K562 (cell line): ENCODE data around the gene GNAT2. TPM values are rescaled to one million over a fixed set of nuclear protein-coding genes. Genes with fewer than 3 reads are reported as not detected.

ENCODE experiments used
- ATAC-seq: fragments of 200-7000 bp; cut with Tn5 transposase; 3 replicates; pipeline ENCODE4 v1.9.1; 2020; ENCODE audit warnings: moderate library complexity
- BruUV-seq: library from RNA; stranded (reverse); fragments of 400-500 nt; replicated peaks from 2 replicates; lab custom pipeline; 2021; lab: Mats Ljungman, UMichigan
- CTCF ChIA-PET: fragments of 300-600 bp; formaldehyde crosslinking; extraction: SDS; loops from one replicate; lab custom pipeline; 2021; ENCODE audit warnings: low intra/inter-chr PET ratio; lab: Yijun Ruan, JAX
- POLR2A ChIA-PET: fragments of 300-600, 350-650 bp; sonication (Branson Sonifier 250); formaldehyde crosslinking; extraction: SDS; loops from one replicate; lab custom pipeline; 2021; ENCODE audit warnings: antibody characterized with exemption, inconsistent platforms; lab: Yijun Ruan, JAX
- DNase-seq, 4 experiments: peaks; one replicate each; pipeline versions ENCODE4 v3.0.0 to v3.0.0-alpha.2; 2011 to 2018; ENCODE audit warnings: low spot score in 3 of 4, mixed read lengths in 3 of 4; ENCODE audit errors: extremely low read depth in 1 of 4
- FAIRE-seq: peaks from 2 replicates; lab custom pipeline; 2011; peaks lifted over from hg19 to GRCh38; lab: Jason Lieb, UNC
- H2AFZ ChIP-seq: 2 replicates; pipeline ENCODE4 v1.6.0; 2011; ENCODE audit warnings: low read depth, low read length, control low read depth, inconsistent platforms
- H3K27ac ChIP-seq: fragments of 200-600 bp; 3 replicates; pipeline ENCODE4 v1.8.0; 2011; ENCODE audit warnings: low read depth, mild to moderate bottlenecking, control low read depth, inconsistent platforms, low read length, moderate library complexity, mixed read lengths; ENCODE audit errors: extremely low read depth
- H3K27me3 ChIP-seq, 2 experiments: fragments of 300-600 bp in 1 of 2; 2 replicates in 1 of 2; 3 replicates in 1 of 2; pipeline versions ENCODE4 v1.6.0 to v1.8.0; 2011; ENCODE audit warnings: inconsistent platforms in 2 of 2, low read length in 2 of 2, mild to moderate bottlenecking in 1 of 2, mixed read lengths in 1 of 2, moderate library complexity in 1 of 2; ENCODE audit not compliant: control insufficient read depth in 2 of 2, insufficient read depth in 2 of 2
- H3K36me3 ChIP-seq: fragments of 300-600 bp; 3 replicates; pipeline ENCODE4 v1.8.0; 2011; ENCODE audit warnings: mild to moderate bottlenecking, low read length, inconsistent platforms; ENCODE audit not compliant: control insufficient read depth, insufficient read depth
- H3K4me1 ChIP-seq, 2 experiments: fragments of 200-600 bp in 1 of 2; replicated peaks in 1 of 2; 2 replicates in 1 of 2; 3 replicates in 1 of 2; pipeline versions ENCODE4 v1.5.1 to v1.8.0; 2011; ENCODE audit warnings: inconsistent platforms in 2 of 2, low read length in 2 of 2, mild to moderate bottlenecking in 1 of 2, mixed read lengths in 1 of 2, moderate library complexity in 1 of 2; ENCODE audit not compliant: control insufficient read depth in 2 of 2, insufficient read depth in 2 of 2
- H3K4me2 ChIP-seq: 2 replicates; pipeline ENCODE4 v1.6.1; 2011; ENCODE audit warnings: low read length, control low read depth, inconsistent platforms, mixed read lengths; ENCODE audit not compliant: insufficient read depth
- H3K4me3 ChIP-seq: fragments of 200-600 bp; sonication (generic), shearing (Covaris generic); 2 replicates; pipeline ENCODE4 v1.5.1; 2016; ENCODE audit warnings: control low read depth, inconsistent platforms
- H3K79me2 ChIP-seq: fragments of 200-600 bp; 3 replicates; pipeline ENCODE4 v1.8.0; 2011; ENCODE audit warnings: low read length, inconsistent platforms; ENCODE audit not compliant: control insufficient read depth, insufficient read depth
- H3K9ac ChIP-seq, 2 experiments: 2 replicates each; pipeline versions ENCODE4 v1.6.0 to v1.6.1; 2011; ENCODE audit warnings: low read depth in 2 of 2, low read length in 2 of 2, control low read depth in 1 of 2, inconsistent platforms in 1 of 2, mild to moderate bottlenecking in 1 of 2, mixed read lengths in 1 of 2; ENCODE audit not compliant: insufficient read depth in 1 of 2
- H3K9me1 ChIP-seq: one replicate; pipeline ENCODE4 v1.6.0; 2011; ENCODE audit warnings: inconsistent platforms, mild to moderate bottlenecking, low read length, moderate library complexity; ENCODE audit not compliant: control insufficient read depth, insufficient read depth
- H3K9me3 ChIP-seq: replicated peaks from 2 replicates; pipeline ENCODE4 v1.5.1; 2011; ENCODE audit warnings: low read depth, low read length, inconsistent platforms; ENCODE audit not compliant: control insufficient read depth, insufficient read depth
- H4K20me1 ChIP-seq: replicated peaks from 2 replicates; pipeline ENCODE4 v1.6.1; 2011; ENCODE audit warnings: low read length, inconsistent platforms, mixed read lengths; ENCODE audit not compliant: control insufficient read depth, insufficient read depth
- CHD4 ChIP-seq: fragments of 200-600 bp; sonication (generic); IDR thresholded peaks from 3 replicates; pipeline ENCODE4 v1.6.1; 2012; ENCODE audit warnings: low read depth, mild to moderate bottlenecking, mixed read lengths, low read length, inconsistent platforms; ENCODE audit not compliant: insufficient read depth, insufficient replicate concordance, poor library complexity, severe bottlenecking
- CREB1 ChIP-seq, 2 experiments: sonication (generic) in 1 of 2; formaldehyde crosslinking in 1 of 2; IDR thresholded peaks; 2 replicates each; pipeline versions ENCODE4 v1.6.1 to v1.8.0; 2012 to 2022; ENCODE audit warnings: inconsistent platforms in 1 of 2, mild to moderate bottlenecking in 1 of 2, missing genetic modification reagents in 1 of 2, moderate library complexity in 1 of 2
- DDX20 ChIP-seq: fragments of 450-650 bp; IDR thresholded peaks from 2 replicates; pipeline ENCODE4 v1.6.1; 2016; ENCODE audit warnings: missing genetic modification characterization, low read depth, mild to moderate bottlenecking, missing compliant biosample characterization, moderate library complexity
- ELK3 ChIP-seq: fragments of 450-650 bp; formaldehyde crosslinking; IDR thresholded peaks from 2 replicates; pipeline ENCODE4 v1.4.0; 2020; ENCODE audit warnings: mild to moderate bottlenecking
- FOXA1 ChIP-seq: fragments of 450-650 bp; IDR thresholded peaks from 2 replicates; pipeline ENCODE4 v1.6.1; 2016; ENCODE audit warnings: mild to moderate bottlenecking, borderline replicate concordance
- FUS ChIP-seq: fragments of 200-400 bp; formaldehyde crosslinking; optimal IDR thresholded peaks from 2 replicates; pipeline ENCODE3; 2017; ENCODE audit warnings: low read depth, low read length
- HDAC3 ChIP-seq: fragments of 450-650 bp; IDR thresholded peaks from 2 replicates; pipeline ENCODE4 v1.6.1; 2018; ENCODE audit warnings: borderline replicate concordance, mild to moderate bottlenecking, moderate library complexity; ENCODE audit not compliant: partially characterized antibody
- HLTF ChIP-seq: fragments of 450-650 bp; IDR thresholded peaks from 2 replicates; pipeline ENCODE4 v1.6.1; 2016
- HMG20A ChIP-seq: fragments of 450-650 bp; formaldehyde crosslinking; conservative IDR thresholded peaks from 2 replicates; pipeline ENCODE4 v1.4.0; 2020; ENCODE audit warnings: mild to moderate bottlenecking, mixed read lengths
- TAF1 ChIP-seq: IDR thresholded peaks from 2 replicates; pipeline ENCODE4 v1.6.1; 2011; ENCODE audit warnings: mild to moderate bottlenecking, low read length, moderate library complexity; ENCODE audit not compliant: insufficient read depth, control insufficient read depth, severe bottlenecking; ENCODE audit errors: extremely low read depth
- TARDBP ChIP-seq: fragments of 450-650 bp; IDR thresholded peaks from 2 replicates; pipeline ENCODE4 v1.6.1; 2016
- UBTF ChIP-seq, 2 experiments: IDR thresholded peaks; 2 replicates each; pipeline ENCODE4 v1.6.1; 2012; ENCODE audit warnings: improper control_type of control experiment in 2 of 2, low read depth in 2 of 2, low read length in 2 of 2, borderline replicate concordance in 1 of 2
- ZFX ChIP-seq: sonication (generic); formaldehyde crosslinking; IDR thresholded peaks from 2 replicates; pipeline ENCODE4 v1.8.0; 2022; ENCODE audit warnings: mild to moderate bottlenecking, missing genetic modification reagents, moderate library complexity
- ZNF197 ChIP-seq: fragments of 200-800 bp; sonication (Bioruptor generic); IDR thresholded peaks from 2 replicates; pipeline ENCODE4 v1.6.1; 2016; ENCODE audit warnings: low read depth, missing genetic modification characterization, missing compliant biosample characterization
- ZNF274 ChIP-seq: IDR thresholded peaks from 2 replicates; pipeline ENCODE4 v1.6.1; 2011; ENCODE audit warnings: low read depth, mild to moderate bottlenecking, low read length, moderate library complexity, borderline replicate concordance
- WGBS: fragments of 100-300 bp; shearing (Covaris generic); methylation state at CpG from one replicate; pipeline ENCODE4 v1.1.6; 2016; ENCODE audit warnings: low coverage, mixed read lengths; ENCODE audit not compliant: insufficient coverage; ENCODE audit errors: missing lambda C conversion rate; 5-methylcytosine and 5-hydroxymethylcytosine counted together
- in situ Hi-C: fragments of 300-500 bp; cut with MboI; formaldehyde crosslinking; loops from 4 replicates; pipeline ENCODE4 v1.15.0; 2018; ENCODE audit warnings: inconsistent platforms, mixed read lengths
- intact Hi-C: fragments of 100-400 bp; cut with micrococcal nuclease; formaldehyde crosslinking; loops from 2 replicates; pipeline ENCODE4 v1.14.2; 2022
- polyA plus RNA-seq, 8 experiments: library from polyadenylated mRNA; depleted of rRNA in 4 of 8; stranded (reverse) in 5 of 8; unstranded in 3 of 8; fragments of >200 nt; fragmentation: Nextera tagmentation in 2 of 8; fragmentation: Illumina TruSeq in 1 of 8; extraction: Ambion mirVana in 2 of 8; extraction: Trizol in 1 of 8; gene quantifications; 2 replicates each; pipeline versions ENCODE4 v1.2.1 to v1.2.3, GENCODE V29; 2011 to 2014; ENCODE audit warnings: inconsistent platforms in 1 of 8, missing spikeins in 1 of 8
- total RNA-seq, 7 experiments: library from RNA; depleted of rRNA in 6 of 7; stranded (reverse); fragments of >200 nt in 6 of 7; fragmentation: Illumina TruSeq in 2 of 7; extraction: Trizol in 2 of 7; gene quantifications; 2 replicates each; pipeline versions ENCODE4 v1.2.1 to v1.2.3, GENCODE V29; 2011 to 2021; ENCODE audit warnings: low replicate concordance in 1 of 7

The GNAT2 gene
- total and polyA plus RNA-seq, 9 of the 15 experiments (the other 6 are each of a cell fraction or from before 2014, with no cell fraction given) = 0.06 to 0.52 (median 0.24) TPM; not detected in 1

GRCh38 chr1:109620401-109620791 lies 980 bp upstream of the GNAT2 start (continued):
- TF ChIP-seq UBTF (IDR thresholded peaks at IDR 0.05; ENCODE audit: borderline replicate concordance in 1 of 2, low read depth in 2 of 2, low read length in 2 of 2) = no peak

GRCh38 chr1:109618661-109619575 lies 498 bp downstream of the GNAT2 start:
- TSS peak; percentile 96 for BruUV-seq
- FAIRE-seq = peak; percentile 78
- H3K9me3 ChIP-seq = no peaks in the 10 kb centered on the region
- H3K79me2 ChIP-seq = peaks cover 50% of the 10 kb centered on the region
- H4K20me1 ChIP-seq = peaks cover 5% of the 10 kb centered on the region; the same call in 1 of the 2 replicates
- H3K9me1 ChIP-seq = no peaks in the 10 kb centered on the region
- 0 out of 5 replicates have a peak, but pooled peaks cover 0 to under 1% of the 10 kb centered on the region in 2 experiments for H3K27me3 ChIP-seq
- peak overlapping the region; percentile 96 for H3K4me2 ChIP-seq
- 8% methylated on average over 9 of the region's 9 CpGs for WGBS
- peak overlapping the region; percentile 96 for H2AFZ ChIP-seq
- peaks cover 32 to 44% of the 10 kb centered on the region in 2 experiments for H3K4me1 ChIP-seq
- ChIA-PET CTCF (interaction anchor here (0.7 kb wide), 1 partner anchor 52 kb away, joined by 4 read pairs; no protein-coding TSS in a partner anchor), POLR2A (interaction anchor here (0.7 to 3.3 kb wide), 11 partner anchors 10 to 221 kb away, joined by 3 to 16 read pairs (median 5); partner anchors contain the start of genes GNAI3 and SORT1)
- H3K36me3 ChIP-seq = no peaks in the 10 kb centered on the region
- H3K9ac ChIP-seq = peak overlapping the region; percentile 86 to 98
- peak overlapping the region; percentile 61 for H3K4me3 ChIP-seq
- intact Hi-C loops = loop anchor here (5.0 kb wide), 1 partner anchor 72 kb away; the partner anchor contains the start of gene GNAI3
- in situ Hi-C loops = no loop called here
- ATAC-seq = no peak
- peak in 1 of 4 experiments; percentile 46 for DNase-seq
- peak overlapping the region; percentile 90 for H3K27ac ChIP-seq
- TF ChIP-seq FUS (no peak), CHD4 (no peak), HMG20A (CRISPR knock-in tag) (no peak), DDX20 (tag) (no peak), ZFX (CRISPR knock-in tag) (no peak), TARDBP (no peak), TAF1 (no peak), ELK3 (CRISPR knock-in tag) (no peak), HDAC3 (peak; percentile 14), ZNF197 (CRISPR knock-in tag) (no peak), FOXA1 (no peak), CREB1 (IDR thresholded peaks at IDR 0.05) (0 out of 2 replicates have a peak, but pooled peaks have one; percentile 5), CREB1 (CRISPR knock-in tag; IDR thresholded peaks at IDR 0.05) (no peak), HLTF (no peak), ZNF274 (no peak)
